T-helper 2 cell (primary cell): ENCODE results near the gene MTMR6.
"Not testable (repeated sequence)": the region's sequence is repeated elsewhere in the genome, so short reads cannot be mapped to it uniquely, and the experiment has no call there.

Experiments
- DNase-seq, 5 experiments: peaks; one replicate each; pipeline versions ENCODE4 v3.0.0 to v3.0.0-alpha.2; 2012 to 2022
- total RNA-seq, 2 donors: gene quantifications; one replicate each; lab custom pipeline; 2026; lab: John Stamatoyannopoulos, UW

The MTMR6 gene
- total RNA-seq: 82.6 to 142 reads per million in 2 donors

- DNase-seq: peak; percentile 89 to 95 (median 94)
These were observed at the start of gene MTMR6 for GRCh38 chr13:25286969-25287961. Gene MTMR6, minus strand, starts transcription at chr13:25287488. Its CDS starts 241 bp downstream, at chr13:25287247.

- no peak for DNase-seq
These were observed 48.6 kb upstream of the MTMR6 start for GRCh38 chr13:25335856-25336255.

- no peak for DNase-seq
These were observed 43.3 kb upstream of the MTMR6 start for GRCh38 chr13:25330541-25330940.

- DNase-seq: no peak
These were observed 42.4 kb upstream of the MTMR6 start for GRCh38 chr13:25329706-25330105.

- no peak for DNase-seq
These were observed 36.8 kb upstream of the MTMR6 start for GRCh38 chr13:25324100-25324499.

GRCh38 chr13:25319771-25320170, 32.5 kb upstream of the MTMR6 start:
- no peak for DNase-seq

- not testable (repeated sequence) for DNase-seq
These were observed 31.7 kb upstream of the MTMR6 start for GRCh38 chr13:25318946-25319345.

GRCh38 chr13:25310891-25311290, 23.6 kb upstream of the MTMR6 start:
- no peak for DNase-seq

- no peak for DNase-seq
These were observed 19.6 kb upstream of the MTMR6 start for GRCh38 chr13:25306671-25307464.

GRCh38 chr13:25302121-25302520, 14.8 kb upstream of the MTMR6 start:
- DNase-seq: no peak

GRCh38 chr13:25301347-25302113, 14.2 kb upstream of the MTMR6 start, which contains the start of gene NUP58:
Gene NUP58, plus strand, starts transcription at chr13:25301625. Its CDS starts 149 bp downstream, at chr13:25301774.
- DNase-seq: peak; percentile 88 to 98 (median 91)

- peak in 1 of 5 experiments; percentile 15 for DNase-seq
These were observed 13.6 kb upstream of the MTMR6 start for GRCh38 chr13:25300861-25301346.

- no peak for DNase-seq
These were observed 8.4 kb upstream of the MTMR6 start for GRCh38 chr13:25295701-25296100.

GRCh38 chr13:25295228-25295627, 7.9 kb upstream of the MTMR6 start:
- no peak for DNase-seq

- peak in 1 of 5 experiments; percentile 77 for DNase-seq
These were observed 5.0 kb upstream of the MTMR6 start for GRCh38 chr13:25292301-25292700.

- no peak for DNase-seq
These were observed 4.4 kb upstream of the MTMR6 start for GRCh38 chr13:25291691-25292090.

GRCh38 chr13:25288966-25289365, 1.7 kb upstream of the MTMR6 start:
- DNase-seq: no peak

- DNase-seq: peak in 3 of 5 experiments; percentile 27 to 77 (median 39)
These were observed 850 bp downstream of the MTMR6 start for GRCh38 chr13:25286308-25286968.

- DNase-seq: no peak
These were observed 5.4 kb downstream of the MTMR6 start for GRCh38 chr13:25281935-25282332.

- peak in 1 of 5 experiments; percentile 70 for DNase-seq
These were observed 5.9 kb downstream of the MTMR6 start for GRCh38 chr13:25281193-25281934.

GRCh38 chr13:25280396-25280795, 6.9 kb downstream of the MTMR6 start:
- no peak for DNase-seq
